Mucosa of descending colon (tissue), 3 donors: ENCODE measurements around the gene ESAM. TPM values are rescaled to one million over a fixed set of nuclear protein-coding genes. Genes with fewer than 3 reads are reported as not detected.

Experiments
- ATAC-seq: fragments of 200-7000 bp; cut with Tn5 transposase; one replicate; pipeline ENCODE4 v1.9.1; 2020; ENCODE audit warnings: mild to moderate bottlenecking, moderate library complexity
- DNase-seq, 3 donors: peaks; one replicate each; pipeline ENCODE4 v3.0.0-alpha.2; 2020
- H3K36me3 ChIP-seq: fragments of 200-600 bp; one replicate; pipeline ENCODE4 v1.8.0; 2021; ENCODE audit warnings: low read depth, mild to moderate bottlenecking
- H3K4me1 ChIP-seq: fragments of 200-600 bp; one replicate; pipeline ENCODE4 v1.8.0; 2021; ENCODE audit warnings: low read depth, mild to moderate bottlenecking
- H3K4me3 ChIP-seq: fragments of 200-600 bp; one replicate; pipeline ENCODE4 v1.8.0; 2021; ENCODE audit warnings: mild to moderate bottlenecking
- H3K9me3 ChIP-seq: fragments of 200-600 bp; one replicate; pipeline ENCODE4 v1.8.0; 2021; ENCODE audit warnings: mild to moderate bottlenecking
- CTCF ChIP-seq: fragments of 200-600 bp; IDR thresholded peaks from one replicate; pipeline ENCODE4 v1.8.0; 2022; ENCODE audit warnings: antibody characterized with exemption, mild to moderate bottlenecking
- intact Hi-C, 2 donors: fragments of 100-400 bp; cut with DNase I in 1 of 2; cut with micrococcal nuclease in 1 of 2; formaldehyde crosslinking; loops; one replicate each; pipeline versions ENCODE4 v1.11.0 to v1.11.1; 2022; cut with DNase I, micrococcal nuclease
- total RNA-seq, 3 donors: library from RNA; stranded (reverse); fragmentation: NEBNext Ultra II Directional in 2 of 3; extraction: Animal tissue kit (Norgen Biotek cat#: 25700) in 2 of 3; gene quantifications; one replicate each; pipeline versions ENCODE4 v1.2.1 to v1.2.4, GENCODE V29; 2021 to 2023
- donor health status: DM: no; HTN: no; CAD: no; lungs with moderate emphysema.
- donor health status: DM: no; HTN: no; CAD: no.
- donor health status: DM: no; HTN: yes; CAD: no.

ESAM gene
- total RNA-seq, 3 donors from 2014 or later = 7.7 to 11.5 (median 8.4) TPM

GRCh38 chr11:124753205-124753604 is 8.9 kb downstream of the ESAM start:
- Histone ChIP-seq H3K36me3 (no peaks in the 10 kb centered on the region), H3K9me3 (no peaks in the 10 kb centered on the region), H3K4me3 (no peak overlapping the region), H3K4me1 (peaks cover 27% of the 10 kb centered on the region)
- ATAC-seq = no peak
- intact Hi-C loops = no loop called here
- peak in 1 of 3 donors; percentile 28 for DNase-seq
- no peak for TF ChIP-seq CTCF

GRCh38 chr11:124752471-124753102 is 9.5 kb downstream of the ESAM start:
- TF ChIP-seq CTCF = no peak
- peaks cover 24% of the 10 kb centered on the region for H3K4me1 ChIP-seq
- H3K4me3 ChIP-seq = no peak overlapping the region
- no peaks in the 10 kb centered on the region for H3K9me3 ChIP-seq
- intact Hi-C loops = no loop called here
- no peaks in the 10 kb centered on the region for H3K36me3 ChIP-seq
- DNase-seq (no peak), ATAC-seq (no peak)

- no peaks in the 10 kb centered on the region for H3K36me3 ChIP-seq
- intact Hi-C loops = no loop called here
- ATAC-seq = peak; percentile 77
- DNase-seq = peak; percentile 73 to 79 (median 75)
- H3K4me1 ChIP-seq = peaks cover 27% of the 10 kb centered on the region
- H3K4me3 ChIP-seq = peak within 1 kb of the TSS; percentile 38
- no peaks in the 10 kb centered on the region for H3K9me3 ChIP-seq
- TF ChIP-seq CTCF = no peak
These were observed 10.2 kb downstream of the ESAM start, which contains the start of gene VSIG2 for GRCh38 chr11:124751741-124752470. Gene VSIG2 (minus strand): TSS chr11:124752255. CDS start chr11:124752137, 118 bp downstream.

- Histone ChIP-seq H3K36me3 (no peaks in the 10 kb centered on the region), H3K9me3 (no peaks in the 10 kb centered on the region), H3K4me3 (peak overlapping the region; percentile 38), H3K4me1 (peaks cover 30% of the 10 kb centered on the region)
- intact Hi-C loops = no loop called here
- ATAC-seq (no peak), DNase-seq (peak in 2 of 3 donors; percentile 48 to 61)
- no peak for TF ChIP-seq CTCF
These were observed 10.7 kb downstream of the ESAM start for GRCh38 chr11:124751391-124751740.

GRCh38 chr11:124749912-124750311 is 12.2 kb downstream of the ESAM start:
- peaks cover 30% of the 10 kb centered on the region for H3K4me1 ChIP-seq
- no peak for TF ChIP-seq CTCF
- no peaks in the 10 kb centered on the region for H3K36me3 ChIP-seq

More at GRCh38 chr11:124749912-124750311, 12.2 kb downstream of the ESAM start:
- ATAC-seq (no peak), DNase-seq (no peak)
- H3K9me3 ChIP-seq = no peaks in the 10 kb centered on the region
- no peak overlapping the region for H3K4me3 ChIP-seq
- intact Hi-C loops = no loop called here
